ENCODE results near the gene GRIN2A.

DNA sequence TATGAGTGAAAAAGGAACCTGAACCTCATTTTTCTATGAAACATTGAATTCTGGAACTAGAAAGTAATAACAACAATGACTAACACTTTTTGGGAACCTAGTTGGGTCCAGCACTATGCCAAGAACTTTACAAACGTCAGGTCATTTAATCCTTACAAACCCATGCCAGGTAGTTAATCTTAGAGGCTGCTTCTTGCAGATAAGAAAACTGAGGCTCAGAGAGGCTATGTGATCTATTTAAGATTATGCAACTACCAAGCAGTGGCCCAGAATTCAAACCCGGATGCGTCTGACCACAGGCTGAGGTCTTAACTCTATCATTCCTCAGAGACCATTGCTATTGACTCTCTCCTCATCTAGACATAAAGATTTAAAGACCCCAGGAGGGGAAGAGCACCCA, 358.7 kb downstream of the GRIN2A start:
- TF ChIP-seq, protein P1, sequence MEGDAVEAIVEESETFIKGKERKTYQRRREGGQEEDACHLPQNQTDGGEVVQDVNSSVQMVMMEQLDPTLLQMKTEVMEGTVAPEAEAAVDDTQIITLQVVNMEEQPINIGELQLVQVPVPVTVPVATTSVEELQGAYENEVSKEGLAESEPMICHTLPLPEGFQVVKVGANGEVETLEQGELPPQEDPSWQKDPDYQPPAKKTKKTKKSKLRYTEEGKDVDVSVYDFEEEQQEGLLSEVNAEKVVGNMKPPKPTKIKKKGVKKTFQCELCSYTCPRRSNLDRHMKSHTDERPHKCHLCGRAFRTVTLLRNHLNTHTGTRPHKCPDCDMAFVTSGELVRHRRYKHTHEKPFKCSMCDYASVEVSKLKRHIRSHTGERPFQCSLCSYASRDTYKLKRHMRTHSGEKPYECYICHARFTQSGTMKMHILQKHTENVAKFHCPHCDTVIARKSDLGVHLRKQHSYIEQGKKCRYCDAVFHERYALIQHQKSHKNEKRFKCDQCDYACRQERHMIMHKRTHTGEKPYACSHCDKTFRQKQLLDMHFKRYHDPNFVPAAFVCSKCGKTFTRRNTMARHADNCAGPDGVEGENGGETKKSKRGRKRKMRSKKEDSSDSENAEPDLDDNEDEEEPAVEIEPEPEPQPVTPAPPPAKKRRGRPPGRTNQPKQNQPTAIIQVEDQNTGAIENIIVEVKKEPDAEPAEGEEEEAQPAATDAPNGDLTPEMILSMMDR (IDR thresholded peaks at IDR 0.05): no peak
- TF ChIP-seq EZH2 (IDR thresholded peaks at IDR 0.05; ENCODE audit: borderline replicate concordance, insufficient read depth, low read depth, low read length, poor library complexity, severe bottlenecking): no peak
